A549 (cell line): ENCODE data around the gene CCL4. TPM values are rescaled to one million over a fixed set of nuclear protein-coding genes. Genes with fewer than 3 reads are reported as not detected.

ENCODE experiments used
- ATAC-seq, 2 experiments: fragments of 200-7000 bp in 1 of 2; fragments of >200 bp in 1 of 2; cut with Nextera tagmentation in 1 of 2; cut with Tn5 transposase in 1 of 2; 3 replicates each; pipeline versions ENCODE4 v1.8.0 to v1.9.1; 2018 to 2020; ENCODE audit warnings: mild to moderate bottlenecking in 1 of 2, moderate library complexity in 1 of 2
- CTCF ChIA-PET: fragments of 300-600 bp; sonication (Branson Sonifier 250); formaldehyde crosslinking; extraction: SDS; loops from one replicate; lab custom pipeline; 2021; ENCODE audit warnings: antibody characterized with exemption, inconsistent platforms; lab: Yijun Ruan, JAX
- POLR2A ChIA-PET: fragments of 350-600 bp; formaldehyde crosslinking; extraction: SDS; loops from one replicate; lab custom pipeline; 2021; ENCODE audit warnings: antibody characterized with exemption, inconsistent platforms; lab: Yijun Ruan, JAX
- DNase-seq, 2 experiments: peaks; one replicate each; pipeline versions ENCODE4 v3.0.0 to v3.0.0-alpha.2; 2011 to 2016; ENCODE audit warnings: low read depth in 1 of 2, low spot score in 1 of 2
- FAIRE-seq: peaks from 2 replicates; lab custom pipeline; 2011; peaks lifted over from hg19 to GRCh38; lab: Jason Lieb, UNC
- H3K27ac ChIP-seq, 2 experiments: fragments of >200 bp; sonication (Bioruptor Twin); formaldehyde crosslinking; 3 replicates each; pipeline ENCODE4 v1.5.1; 2016 to 2017
- H3K4me1 ChIP-seq: fragments of >200 bp; sonication (Bioruptor Twin); formaldehyde crosslinking; 3 replicates; pipeline ENCODE4 v1.6.1; 2016
- H3K4me2 ChIP-seq: fragments of >200 bp; sonication (Bioruptor Twin); formaldehyde crosslinking; 3 replicates; pipeline ENCODE4 v1.6.1; 2016
- H3K4me3 ChIP-seq: fragments of >200 bp; sonication (Bioruptor Twin); formaldehyde crosslinking; 3 replicates; pipeline ENCODE4 v1.5.1; 2016
- H3K9me3 ChIP-seq: fragments of >200 bp; sonication (Bioruptor Twin); formaldehyde crosslinking; 3 replicates; pipeline ENCODE4 v1.6.1; 2016
- BCL3 ChIP-seq: fragments of >200 bp; sonication (Bioruptor Twin); formaldehyde crosslinking; IDR thresholded peaks from 3 replicates; pipeline ENCODE4 v1.6.1; 2016
- CEBPB ChIP-seq, 2 experiments: fragments of >200 bp in 1 of 2; sonication (Bioruptor Twin) in 1 of 2; formaldehyde crosslinking in 1 of 2; IDR thresholded peaks; 2 replicates each; pipeline ENCODE4 v1.6.1; 2012 to 2016
- CTCF ChIP-seq: fragments of >200 bp; sonication (Bioruptor Twin); formaldehyde crosslinking; IDR thresholded peaks from 3 replicates; pipeline ENCODE4 v1.5.1; 2016
- EP300 ChIP-seq, 2 experiments: fragments of >200 bp; sonication (Bioruptor Twin); formaldehyde crosslinking; IDR thresholded peaks; 2 replicates in 1 of 2; 3 replicates in 1 of 2; pipeline ENCODE4 v1.6.1; 2016 to 2017
- ESRRA ChIP-seq: fragments of 150-350 bp; IDR thresholded peaks from 2 replicates; pipeline ENCODE4 v1.6.1; 2014; ENCODE audit warnings: mild to moderate bottlenecking, low read length, borderline replicate concordance
- FOSL2 ChIP-seq, 2 experiments: fragments of 450-650 bp in 1 of 2; fragments of >200 bp in 1 of 2; sonication (Bioruptor Twin) in 1 of 2; formaldehyde crosslinking; IDR thresholded peaks; 2 replicates each; pipeline versions ENCODE4 v1.5.0 to v1.6.1; 2016 to 2020; ENCODE audit warnings: mild to moderate bottlenecking in 1 of 2, moderate library complexity in 1 of 2
- HOXB5 ChIP-seq: fragments of 250-450 bp; sonication (Bioruptor Pico); IDR thresholded peaks from 2 replicates; pipeline ENCODE4 v1.5.0; 2020; ENCODE audit warnings: mild to moderate bottlenecking, moderate library complexity
- JUN ChIP-seq, 2 experiments: fragments of >200 bp; sonication (Bioruptor Twin); formaldehyde crosslinking; IDR thresholded peaks; 2 replicates in 1 of 2; 3 replicates in 1 of 2; pipeline ENCODE4 v1.6.1; 2016 to 2017
- MAFK ChIP-seq: fragments of 450-650 bp; IDR thresholded peaks from 2 replicates; pipeline ENCODE4 v1.6.1; 2014; ENCODE audit not compliant: partially characterized antibody
- NPAS2 ChIP-seq: fragments of 250-450 bp; sonication (Bioruptor Pico); IDR thresholded peaks from 2 replicates; pipeline ENCODE4 v1.8.0; 2022; ENCODE audit warnings: mild to moderate bottlenecking, moderate library complexity, borderline replicate concordance
- NR3C1 ChIP-seq: fragments of >200 bp; sonication (Bioruptor Twin); formaldehyde crosslinking; IDR thresholded peaks from 3 replicates; pipeline ENCODE4 v1.6.1; 2017
- PBX3 ChIP-seq: IDR thresholded peaks from 2 replicates; pipeline ENCODE4 v1.6.1; 2012
- RCOR1 ChIP-seq: fragments of 150-350 bp; IDR thresholded peaks from 2 replicates; pipeline ENCODE4 v1.6.1; 2014; ENCODE audit warnings: antibody characterized with exemption, low read length, low read depth
- RFX5 ChIP-seq: fragments of 450-650 bp; IDR thresholded peaks from 2 replicates; pipeline ENCODE4 v1.7.1; 2014; ENCODE audit warnings: antibody characterized with exemption, mild to moderate bottlenecking, moderate library complexity
- TFCP2L1 ChIP-seq: fragments of 250-450 bp; sonication (Bioruptor Pico); IDR thresholded peaks from 2 replicates; pipeline ENCODE4 v1.5.0; 2021; ENCODE audit warnings: mild to moderate bottlenecking
- ZC3H11A ChIP-seq: fragments of 450-650 bp; IDR thresholded peaks from 2 replicates; pipeline ENCODE4 v1.6.1; 2014; ENCODE audit warnings: antibody characterized with exemption, mild to moderate bottlenecking
- ZFP36 ChIP-seq: fragments of 450-650 bp; IDR thresholded peaks from 2 replicates; pipeline ENCODE4 v1.6.1; 2014; ENCODE audit warnings: borderline replicate concordance; ENCODE audit not compliant: partially characterized antibody
- ZSCAN20 ChIP-seq: fragments of 250-450 bp; sonication (Bioruptor Pico); IDR thresholded peaks from 2 replicates; pipeline ENCODE4 v1.8.0; 2022; ENCODE audit warnings: mild to moderate bottlenecking, moderate library complexity
- WGBS: methylation state at CpG from one replicate; pipeline ENCODE4 v1.1.6; 2017; ENCODE audit errors: missing lambda C conversion rate; 5-methylcytosine and 5-hydroxymethylcytosine counted together
- polyA plus RNA-seq, 4 experiments: library from polyadenylated mRNA; depleted of rRNA in 3 of 4; stranded (reverse); fragments of >200 nt; fragmentation: RNase III in 1 of 4; extraction: RNeasy Plus Mini Kit Qiagen cat#74134 plus additional on column Dnase treatment in 1 of 4; gene quantifications; 2 replicates in 3 of 4; 3 replicates in 1 of 4; pipeline ENCODE4 v1.2.3, GENCODE V29; 2011 to 2017

The CCL4 gene
- polyA plus RNA-seq, 2 of the 4 experiments (the other 2 are of a cell fraction): not detected

GRCh38 chr17:36151891-36152638 is 48.4 kb downstream of the CCL4 start:
- H3K9me3 ChIP-seq: no peaks in the 10 kb centered on the region
- H3K4me2 ChIP-seq: no peak overlapping the region
- FAIRE-seq (no peak), ATAC-seq (no peak), DNase-seq (no peak)
- H3K4me3 ChIP-seq: no peak overlapping the region
- ChIA-PET CTCF (interaction anchor here (0.6 to 8.0 kb wide), 6 partner anchors 19 to 331 kb away, joined by 3 to 271 read pairs (median 4); no protein-coding TSS in a partner anchor), POLR2A (no interaction called here)
- WGBS: 4% methylated on average over 4 of the region's 4 CpGs
- H3K27ac ChIP-seq: no peak overlapping the region
- no peaks in the 10 kb centered on the region for H3K4me1 ChIP-seq
- TF ChIP-seq EP300 (IDR thresholded peaks at IDR 0.05): no peak
- no peak for TF ChIP-seq RCOR1
- no peak for TF ChIP-seq TFCP2L1 (CRISPR knock-in tag)
- TF ChIP-seq CTCF: no peak
- TF ChIP-seq NR3C1: no peak
- no peak for TF ChIP-seq PBX3
- TF ChIP-seq ZFP36: no peak
- TF ChIP-seq MAFK: no peak
- TF ChIP-seq ZSCAN20: no peak
- no peak for TF ChIP-seq FOSL2 (IDR thresholded peaks at IDR 0.05)
- no peak for TF ChIP-seq FOSL2 (CRISPR knock-in tag; IDR thresholded peaks at IDR 0.05)
- TF ChIP-seq BCL3: no peak
- TF ChIP-seq NPAS2 (CRISPR knock-in tag): no peak
- no peak for TF ChIP-seq RFX5
- TF ChIP-seq CEBPB (IDR thresholded peaks at IDR 0.05): no peak
- TF ChIP-seq ZC3H11A: no peak

- no peak for FAIRE-seq
- Histone ChIP-seq H3K9me3 (no peaks in the 10 kb centered on the region), H3K4me2 (no peak overlapping the region), H3K4me1 (no peaks in the 10 kb centered on the region), H3K27ac (no peak overlapping the region), H3K4me3 (no peak overlapping the region)
- peak in 1 of 2 experiments; percentile 30 for DNase-seq
- peak; percentile 36 to 60; a peak in 4 of 6 replicates for ATAC-seq
- TF ChIP-seq HOXB5 (CRISPR knock-in tag) (no peak), JUN (IDR thresholded peaks at IDR 0.05) (no peak), ESRRA (no peak)
- WGBS: 40% methylated on average over 8 of the region's 8 CpGs
- POLR2A ChIA-PET: no interaction called here
- CTCF ChIA-PET: interaction anchor here (1.1 to 8.0 kb wide), 4 partner anchors 20 to 330 kb away, joined by 3 to 271 read pairs (median 4); no protein-coding TSS in a partner anchor
Observed at GRCh38 chr17:36152639-36153120, 49.1 kb downstream of the CCL4 start.
